OCI-LY7 (cell line): ENCODE results near the gene ARHGEF12. TPM values are rescaled to one million over a fixed set of nuclear protein-coding genes. Genes with fewer than 3 reads are reported as not detected.

Source experiments
- BruUV-seq: library from RNA; stranded (reverse); fragments of 400-500 nt; replicated peaks from 2 replicates; lab custom pipeline; 2021; lab: Mats Ljungman, UMichigan
- CTCF ChIA-PET: fragments of 300-600 bp; sonication (Branson Sonifier 250); formaldehyde crosslinking; loops from one replicate; lab custom pipeline; 2022; ENCODE audit warnings: antibody characterized with exemption; ENCODE audit not compliant: unreplicated experiment; lab: Charles Lee
- POLR2A ChIA-PET: fragments of 300-600 bp; sonication (Branson Sonifier 250); formaldehyde crosslinking; loops from one replicate; lab custom pipeline; 2022; ENCODE audit warnings: antibody characterized with exemption; lab: Charles Lee
- DNase-seq: peaks from one replicate; pipeline ENCODE4 v3.0.0-alpha.2; 2015; ENCODE audit warnings: low spot score
- H2AFZ ChIP-seq: fragments of 200-600 bp; sonication (generic), shearing (Covaris generic); 2 replicates; pipeline ENCODE4 v1.6.1; 2014; ENCODE audit warnings: mild to moderate bottlenecking, antibody characterized with exemption, low read length, moderate library complexity
- H3K27ac ChIP-seq: fragments of 200-600 bp; sonication (generic); 2 replicates; pipeline ENCODE4 v1.5.1; 2014; ENCODE audit warnings: mixed run types, low read depth, mild to moderate bottlenecking, moderate library complexity, low read length, inconsistent platforms; ENCODE audit not compliant: poor library complexity, severe bottlenecking
- H3K36me3 ChIP-seq: fragments of 200-600 bp; sonication (generic); 2 replicates; pipeline ENCODE4 v1.6.1; 2014; ENCODE audit warnings: mild to moderate bottlenecking, antibody characterized with exemption, low read length, moderate library complexity, mixed read lengths; ENCODE audit not compliant: insufficient read depth
- H3K4me1 ChIP-seq: fragments of 200-600 bp; sonication (generic); 2 replicates; pipeline ENCODE4 v1.5.1; 2014; ENCODE audit warnings: mild to moderate bottlenecking, low read length; ENCODE audit not compliant: insufficient read depth, poor library complexity, severe bottlenecking
- H3K4me2 ChIP-seq: fragments of 200-600 bp; sonication (generic); 2 replicates; pipeline ENCODE4 v1.6.1; 2014; ENCODE audit warnings: mild to moderate bottlenecking, low read length
- H3K4me3 ChIP-seq: fragments of 200-600 bp; sonication (generic); 2 replicates; pipeline ENCODE4 v1.5.1; 2014; ENCODE audit warnings: mild to moderate bottlenecking, low read depth, low read length; ENCODE audit not compliant: poor library complexity, severe bottlenecking
- H3K79me2 ChIP-seq: fragments of 200-600 bp; sonication (generic); 2 replicates; pipeline ENCODE4 v1.6.1; 2016; ENCODE audit warnings: low read depth, mild to moderate bottlenecking, low read length, moderate library complexity, mixed read lengths; ENCODE audit not compliant: insufficient read depth
- H3K9me2 ChIP-seq: fragments of 200-600 bp; sonication (generic); 2 replicates; pipeline ENCODE4 v1.6.1; 2016; ENCODE audit warnings: mild to moderate bottlenecking, low read length, mixed read lengths; ENCODE audit not compliant: insufficient read depth
- H3K9me3 ChIP-seq: fragments of 200-600 bp; sonication (generic); 2 replicates; pipeline ENCODE4 v1.6.1; 2014; ENCODE audit warnings: mild to moderate bottlenecking, mixed run types, low read length, mixed read lengths
- H4K20me1 ChIP-seq: fragments of 200-600 bp; sonication (generic); 2 replicates; pipeline ENCODE4 v1.6.1; 2014; ENCODE audit warnings: mild to moderate bottlenecking, antibody characterized with exemption, low read length, moderate library complexity, mixed read lengths; ENCODE audit not compliant: insufficient read depth
- CTCF ChIP-seq: fragments of 200-600 bp; sonication (generic); conservative IDR thresholded peaks from 2 replicates; pipeline ENCODE4 v1.5.1; 2014; ENCODE audit warnings: mild to moderate bottlenecking, antibody characterized with exemption, low read length, moderate library complexity, mixed read lengths
- EZH2phosphoT487 ChIP-seq: fragments of 200-600 bp; sonication (generic); IDR thresholded peaks from 2 replicates; pipeline ENCODE4 v1.6.1; 2018; ENCODE audit warnings: low read depth, borderline replicate concordance, mild to moderate bottlenecking, mixed run types, antibody characterized with exemption, low read length, moderate library complexity, mixed read lengths
- intact Hi-C: fragments of 100-400 bp; cut with micrococcal nuclease; formaldehyde crosslinking; loops from one replicate; pipeline ENCODE4 v1.10.0; 2022; ENCODE audit not compliant: unreplicated experiment
- total RNA-seq, 2 experiments: library from RNA; depleted of rRNA in 1 of 2; stranded (reverse); fragments of >200 nt in 1 of 2; shearing (Covaris generic) in 1 of 2; gene quantifications; 2 replicates each; pipeline ENCODE4 v1.2.3, GENCODE V29; 2014 to 2022

ARHGEF12 gene
- total RNA-seq, 2 experiments from 2014 or later: 16.1 to 31.8 TPM

- CTCF ChIA-PET: no interaction called here
- POLR2A ChIA-PET: interaction anchor here (0.7 kb wide), 1 partner anchor 349 kb away, joined by 3 read pairs; no protein-coding TSS in a partner anchor
- no TSS peak for BruUV-seq
- Histone ChIP-seq H3K27ac (no peak overlapping the region), H2AFZ (no peak overlapping the region), H3K4me2 (no peak overlapping the region), H3K79me2 (no peaks in the 10 kb centered on the region), H3K9me3 (no peaks in the 10 kb centered on the region), H3K4me3 (no peak overlapping the region), H3K4me1 (no peaks in the 10 kb centered on the region), H3K9me2 (no peaks in the 10 kb centered on the region), H4K20me1 (no peaks in the 10 kb centered on the region), H3K36me3 (no peaks in the 10 kb centered on the region)
- TF ChIP-seq EZH2phosphoT487: no peak
- TF ChIP-seq CTCF: no peak
- intact Hi-C loops: no loop called here
- no peak for DNase-seq
Observed at GRCh38 chr11:120520091-120520822, 184.0 kb downstream of the ARHGEF12 start.

GRCh38 chr11:120521176-120521575 lies 185.0 kb downstream of the ARHGEF12 start:
- no peak overlapping the region for H2AFZ ChIP-seq
- H3K4me1 ChIP-seq: no peaks in the 10 kb centered on the region
- no peaks in the 10 kb centered on the region for H3K79me2 ChIP-seq
- ChIA-PET POLR2A (no interaction called here), CTCF (no interaction called here)
- H3K27ac ChIP-seq: no peak overlapping the region
- H3K4me2 ChIP-seq: no peak overlapping the region
- TF ChIP-seq CTCF (no peak), EZH2phosphoT487 (no peak)
- H4K20me1 ChIP-seq: no peaks in the 10 kb centered on the region
- no peaks in the 10 kb centered on the region for H3K9me3 ChIP-seq
- BruUV-seq: no TSS peak
- H3K36me3 ChIP-seq: no peaks in the 10 kb centered on the region
- DNase-seq: no peak
- H3K9me2 ChIP-seq: no peaks in the 10 kb centered on the region
- intact Hi-C loops: no loop called here
- H3K4me3 ChIP-seq: no peak overlapping the region

- intact Hi-C loops: no loop called here
- ChIA-PET POLR2A (no interaction called here), CTCF (no interaction called here)
- H3K4me3 ChIP-seq: no peak overlapping the region
- TF ChIP-seq CTCF (no peak), EZH2phosphoT487 (no peak)
- no peak overlapping the region for H3K27ac ChIP-seq
- no peaks in the 10 kb centered on the region for H3K4me1 ChIP-seq
- no TSS peak for BruUV-seq
- no peaks in the 10 kb centered on the region for H3K9me3 ChIP-seq
- DNase-seq: no peak
- no peaks in the 10 kb centered on the region for H4K20me1 ChIP-seq
- H3K4me2 ChIP-seq: no peak overlapping the region
- no peaks in the 10 kb centered on the region for H3K36me3 ChIP-seq
- H3K79me2 ChIP-seq: no peaks in the 10 kb centered on the region
- H2AFZ ChIP-seq: no peak overlapping the region
- H3K9me2 ChIP-seq: no peaks in the 10 kb centered on the region
Observed at GRCh38 chr11:120522021-120522420, 185.8 kb downstream of the ARHGEF12 start.
